Epidermal melanocyte (primary cell): ENCODE data around the gene USP26.
"Not testable (repeated sequence)": the region's sequence is repeated elsewhere in the genome, so short reads cannot be mapped to it uniquely, and the experiment has no call there.

ENCODE experiments used
- DNase-seq: peaks from one replicate; pipeline ENCODE4 v3.0.0; 2011; ENCODE audit warnings: low spot score; ENCODE audit not compliant: insufficient read length

USP26 gene

GRCh38 chrX:133097031-133097430, at the start of gene USP26:
USP26 (minus strand) TSS chrX:133097109; CDS start chrX:133028220, 68,889 bp downstream.
- DNase-seq, result no peak

GRCh38 chrX:133134282-133134681, 37.4 kb upstream of the USP26 start:
- no peak for DNase-seq

- DNase-seq, result no peak
Observed at GRCh38 chrX:133120406-133120805, 23.5 kb upstream of the USP26 start.

GRCh38 chrX:133094098-133094731, 2.7 kb downstream of the USP26 start:
- DNase-seq, result no peak

- no peak for DNase-seq
Observed at GRCh38 chrX:133090236-133090809, 6.6 kb downstream of the USP26 start.

GRCh38 chrX:133089411-133089810, 7.5 kb downstream of the USP26 start:
- no peak for DNase-seq

- DNase-seq, result no peak
Observed at GRCh38 chrX:133085785-133086184, 11.1 kb downstream of the USP26 start.

- not testable (repeated sequence) for DNase-seq
Observed at GRCh38 chrX:133085056-133085455, 11.9 kb downstream of the USP26 start.

GRCh38 chrX:133083899-133084298, 13.0 kb downstream of the USP26 start:
- no peak for DNase-seq

GRCh38 chrX:133081990-133082389, 14.9 kb downstream of the USP26 start:
- DNase-seq, result no peak

- not testable (repeated sequence) for DNase-seq
Observed at GRCh38 chrX:133077856-133078255, 19.1 kb downstream of the USP26 start.

GRCh38 chrX:133072566-133072965, 24.3 kb downstream of the USP26 start:
- no peak for DNase-seq

- DNase-seq, result no peak
Observed at GRCh38 chrX:133068461-133068860, 28.4 kb downstream of the USP26 start.

- no peak for DNase-seq
Observed at GRCh38 chrX:133056341-133056740, 40.6 kb downstream of the USP26 start.

GRCh38 chrX:133054761-133055405, 42.0 kb downstream of the USP26 start:
- no peak for DNase-seq

- no peak for DNase-seq
Observed at GRCh38 chrX:133053861-133054598, 42.9 kb downstream of the USP26 start.

- DNase-seq, result no peak
Observed at GRCh38 chrX:133048751-133049150, 48.2 kb downstream of the USP26 start.

GRCh38 chrX:133046601-133047000, 50.3 kb downstream of the USP26 start:
- DNase-seq, result no peak

- no peak for DNase-seq
Observed at GRCh38 chrX:133045986-133046385, 50.9 kb downstream of the USP26 start.

GRCh38 chrX:133044145-133044786, 52.6 kb downstream of the USP26 start:
- DNase-seq, result not testable (repeated sequence)

GRCh38 chrX:133042260-133042659, 54.6 kb downstream of the USP26 start:
- DNase-seq, result no peak

GRCh38 chrX:133033010-133033409, 63.9 kb downstream of the USP26 start:
- no peak for DNase-seq
